Skeletal muscle tissue (tissue), 4 donors: ENCODE measurements around the gene SLC4A4. TPM values are rescaled to one million over a fixed set of nuclear protein-coding genes. Genes with fewer than 3 reads are reported as not detected.

ENCODE experiments used
- H3K27ac ChIP-seq: one replicate; pipeline ENCODE4 v1.7.0; 2013; ENCODE audit warnings: mild to moderate bottlenecking, low read depth, low read length, inconsistent platforms
- H3K27me3 ChIP-seq, 3 donors: one replicate each; pipeline ENCODE4 v1.7.0; 2013; ENCODE audit warnings: low read length in 3 of 3; ENCODE audit not compliant: control insufficient read depth in 3 of 3, insufficient read depth in 3 of 3
- H3K36me3 ChIP-seq, 3 donors: one replicate each; pipeline ENCODE4 v1.7.0; 2013; ENCODE audit warnings: low read length in 3 of 3; ENCODE audit not compliant: control insufficient read depth in 3 of 3, insufficient read depth in 3 of 3
- H3K4me1 ChIP-seq, 3 donors: one replicate each; pipeline ENCODE4 v1.7.0; 2013; ENCODE audit warnings: low read length in 3 of 3, mild to moderate bottlenecking in 3 of 3; ENCODE audit not compliant: control insufficient read depth in 3 of 3, insufficient read depth in 3 of 3
- H3K4me3 ChIP-seq, 3 donors: one replicate each; pipeline ENCODE4 v1.7.0; 2013; ENCODE audit warnings: low read length in 3 of 3
- H3K9ac ChIP-seq, 3 donors: one replicate each; pipeline ENCODE4 v1.7.0; 2013; ENCODE audit warnings: low read length in 3 of 3, mild to moderate bottlenecking in 3 of 3, moderate library complexity in 2 of 3, low read depth in 1 of 3
- H3K9me3 ChIP-seq, 3 donors: one replicate each; pipeline ENCODE4 v1.7.0; 2013; ENCODE audit warnings: low read length in 3 of 3; ENCODE audit not compliant: control insufficient read depth in 3 of 3
- total RNA-seq: library from RNA; depleted of rRNA; stranded (reverse); fragments of >200 nt; gene quantifications from one replicate; pipeline ENCODE4 v1.2.3, GENCODE V29; 2014
- donor health status: Osteomylitis.

SLC4A4 gene
- total RNA-seq, 1 donor from 2014 or later = 13.0 TPM

DNA sequence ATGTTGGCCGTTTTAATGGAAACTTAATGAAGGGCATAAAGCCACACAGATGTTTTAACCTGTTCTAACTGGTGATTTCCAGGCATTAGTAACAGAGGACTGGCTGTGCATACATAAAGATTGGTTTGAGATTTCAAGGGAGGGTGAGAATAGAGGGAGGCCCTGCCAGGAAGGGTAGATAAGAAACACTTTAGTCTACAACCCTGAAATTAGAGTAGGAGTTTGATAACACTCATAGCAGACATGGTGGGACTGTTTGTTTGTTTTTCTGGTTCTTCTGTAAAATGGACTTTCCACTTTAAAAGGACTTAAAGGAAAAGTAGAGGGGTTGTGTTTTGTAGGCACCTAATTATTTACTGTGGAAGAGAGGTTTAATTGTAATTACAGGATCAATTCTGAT, 16.2 kb downstream of the SLC4A4 start:
- H3K9me3 ChIP-seq = no peaks in the 10 kb centered on the region
- no peak overlapping the region for H3K27ac ChIP-seq
- no peak overlapping the region for H3K9ac ChIP-seq
- H3K27me3 ChIP-seq = no peaks in the 10 kb centered on the region
- H3K4me3 ChIP-seq = no peak overlapping the region
- H3K36me3 ChIP-seq = peaks cover 0 to 6% (median 3%) of the 10 kb centered on the region in 3 donors
- H3K4me1 ChIP-seq = no peaks in the 10 kb centered on the region

DNA sequence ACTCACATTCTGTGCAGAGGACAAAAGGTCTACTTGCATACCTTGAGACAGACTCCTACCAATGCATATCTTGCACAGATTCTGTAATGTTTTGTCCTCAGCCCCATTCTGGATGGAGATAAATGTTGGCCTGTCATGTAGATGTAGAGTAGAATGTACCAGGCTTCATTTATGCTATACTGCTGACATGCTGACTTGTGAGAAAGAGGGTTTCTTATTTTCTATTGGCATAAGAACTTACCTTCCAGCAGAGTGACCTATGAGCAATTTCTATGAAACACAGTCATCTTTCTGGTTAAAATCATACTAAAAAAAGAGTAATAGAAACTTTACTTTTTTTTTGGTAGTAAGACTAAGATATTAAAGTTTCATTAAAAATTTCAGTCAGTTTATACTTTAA, 17.2 kb downstream of the SLC4A4 start:
- H3K36me3 ChIP-seq = peaks cover 0 to 1% (median 0%) of the 10 kb centered on the region in 3 donors
- no peaks in the 10 kb centered on the region for H3K9me3 ChIP-seq
- H3K9ac ChIP-seq = no peak overlapping the region
- no peaks in the 10 kb centered on the region for H3K27me3 ChIP-seq
- H3K4me1 ChIP-seq = no peaks in the 10 kb centered on the region
- H3K27ac ChIP-seq = no peak overlapping the region
- H3K4me3 ChIP-seq = no peak overlapping the region

GRCh38 chr4:71356924-71357663, 18.3 kb downstream of the SLC4A4 start:
- H3K9ac ChIP-seq = no peak overlapping the region
- H3K27ac ChIP-seq = no peak overlapping the region
- H3K4me3 ChIP-seq = no peak overlapping the region
- no peaks in the 10 kb centered on the region for H3K36me3 ChIP-seq
- H3K9me3 ChIP-seq = no peaks in the 10 kb centered on the region
- no peaks in the 10 kb centered on the region for H3K4me1 ChIP-seq
- H3K27me3 ChIP-seq = no peaks in the 10 kb centered on the region

GRCh38 chr4:71360844-71361243, 22.0 kb downstream of the SLC4A4 start:
- no peak overlapping the region for H3K4me3 ChIP-seq
- no peaks in the 10 kb centered on the region for H3K27me3 ChIP-seq
- no peak overlapping the region for H3K27ac ChIP-seq
- no peak overlapping the region for H3K9ac ChIP-seq
- no peaks in the 10 kb centered on the region for H3K9me3 ChIP-seq
- H3K4me1 ChIP-seq = no peaks in the 10 kb centered on the region
- H3K36me3 ChIP-seq = no peaks in the 10 kb centered on the region

DNA sequence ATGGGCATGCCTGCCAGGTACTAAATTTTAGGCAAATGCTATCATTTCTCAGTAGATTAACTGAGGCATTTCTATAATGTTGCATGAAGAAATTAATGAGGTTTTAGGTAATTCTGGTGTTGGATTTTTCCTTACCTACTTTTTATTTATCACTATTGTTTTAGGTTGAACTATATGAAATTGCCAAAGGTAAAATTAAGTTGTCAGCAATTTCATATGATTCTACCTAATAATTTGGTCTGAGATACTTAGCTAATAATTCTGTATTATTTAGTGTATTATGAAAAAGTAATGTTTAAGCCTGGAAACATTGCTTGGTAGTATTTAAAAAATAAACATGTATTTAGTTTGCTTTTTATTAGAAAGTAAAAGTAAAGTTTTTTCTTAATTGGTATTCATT, 22.7 kb downstream of the SLC4A4 start:
- Histone ChIP-seq H3K9me3 (no peaks in the 10 kb centered on the region), H3K4me3 (no peak overlapping the region), H3K4me1 (no peaks in the 10 kb centered on the region), H3K27me3 (no peaks in the 10 kb centered on the region), H3K36me3 (no peaks in the 10 kb centered on the region), H3K9ac (no peak overlapping the region), H3K27ac (no peak overlapping the region)

DNA sequence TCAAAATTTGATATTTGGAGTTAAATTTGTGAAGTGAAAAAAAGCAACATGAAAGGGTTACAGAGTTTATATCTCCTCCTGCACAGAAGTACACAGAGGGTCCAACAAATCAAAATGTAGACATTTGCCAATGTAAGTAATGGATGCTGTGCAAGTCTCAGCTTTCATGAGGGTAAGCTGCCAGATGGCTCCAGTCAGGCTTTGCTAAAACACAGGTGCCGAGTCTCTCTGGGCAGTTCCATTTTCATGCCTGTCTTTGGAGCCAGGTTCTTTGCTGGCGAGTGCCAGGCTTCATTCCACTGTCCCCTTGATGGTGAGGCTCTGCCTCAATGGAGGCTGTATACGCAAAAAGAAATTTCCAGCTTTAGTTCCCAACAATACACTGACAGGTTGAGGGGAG, 27.9 kb downstream of the SLC4A4 start:
- Histone ChIP-seq H3K27ac (no peak overlapping the region), H3K4me3 (no peak overlapping the region), H3K9me3 (no peaks in the 10 kb centered on the region), H3K27me3 (no peaks in the 10 kb centered on the region), H3K9ac (no peak overlapping the region), H3K4me1 (peaks cover 0 to 6% (median 0%) of the 10 kb centered on the region in 3 donors), H3K36me3 (no peaks in the 10 kb centered on the region)

GRCh38 chr4:71367546-71367945, 28.7 kb downstream of the SLC4A4 start:
- Histone ChIP-seq H3K9me3 (no peaks in the 10 kb centered on the region), H3K4me3 (no peak overlapping the region), H3K4me1 (peaks cover 0 to 6% (median 0%) of the 10 kb centered on the region in 3 donors), H3K9ac (no peak overlapping the region), H3K36me3 (no peaks in the 10 kb centered on the region), H3K27ac (no peak overlapping the region), H3K27me3 (no peaks in the 10 kb centered on the region)

- H3K27me3 ChIP-seq = no peaks in the 10 kb centered on the region
- no peak overlapping the region for H3K4me3 ChIP-seq
- peaks cover 0 to 6% (median 0%) of the 10 kb centered on the region in 3 donors for H3K4me1 ChIP-seq
- no peak overlapping the region for H3K9ac ChIP-seq
- no peak overlapping the region for H3K27ac ChIP-seq
- no peaks in the 10 kb centered on the region for H3K9me3 ChIP-seq
- no peaks in the 10 kb centered on the region for H3K36me3 ChIP-seq
These were observed 30.1 kb downstream of the SLC4A4 start for GRCh38 chr4:71368906-71369305.

- no peaks in the 10 kb centered on the region for H3K9me3 ChIP-seq
- H3K4me1 ChIP-seq = peaks cover 0 to 6% (median 0%) of the 10 kb centered on the region in 3 donors
- no peak overlapping the region for H3K4me3 ChIP-seq
- H3K36me3 ChIP-seq = no peaks in the 10 kb centered on the region
- H3K27ac ChIP-seq = no peak overlapping the region
- no peak overlapping the region for H3K9ac ChIP-seq
- no peaks in the 10 kb centered on the region for H3K27me3 ChIP-seq
These were observed 30.7 kb downstream of the SLC4A4 start for GRCh38 chr4:71369536-71369935.

GRCh38 chr4:71375494-71375893, 36.7 kb downstream of the SLC4A4 start:
- no peak overlapping the region for H3K9ac ChIP-seq
- no peaks in the 10 kb centered on the region for H3K36me3 ChIP-seq
- H3K4me3 ChIP-seq = no peak overlapping the region
- no peaks in the 10 kb centered on the region for H3K9me3 ChIP-seq
- no peak overlapping the region for H3K27ac ChIP-seq
- no peaks in the 10 kb centered on the region for H3K27me3 ChIP-seq
- H3K4me1 ChIP-seq = no peaks in the 10 kb centered on the region
